ENCODE results near the gene LRRC15. TPM values are rescaled to one million over a fixed set of nuclear protein-coding genes. Genes with fewer than 3 reads are reported as not detected.

LRRC15 gene
- total and polyA plus RNA-seq, 2 donors (not counting 3 experiments of a cell fraction or from before 2014, with no cell fraction given) = not detected

GRCh38 chr3:194387926-194388418 lies 18.4 kb upstream of the LRRC15 start:
- CTCF ChIA-PET = interaction anchor here (1.2 to 1.5 kb wide), 3 partner anchors 13 to 55 kb away, joined by 3 to 6 read pairs (median 3); no protein-coding TSS in a partner anchor
- BruUV-seq (replicated peaks) = no TSS peak

More at GRCh38 chr3:194387926-194388418, 18.4 kb upstream of the LRRC15 start:
- H3K4me2 ChIP-seq (ENCODE audit: insufficient read depth, low read length) = no peak overlapping the region
- H4K20me1 ChIP-seq (replicated peaks; ENCODE audit: control insufficient read depth, extremely low read depth, insufficient read depth, low read length) = no peaks in the 10 kb centered on the region
- H3K9me1 ChIP-seq (replicated peaks; ENCODE audit: control insufficient read depth, extremely low read depth, insufficient read depth, low read length) = no peaks in the 10 kb centered on the region
- DNase-seq (ENCODE audit: low read depth, low spot score) (no peak), FAIRE-seq (no peak)
- H3K27me3 ChIP-seq (ENCODE audit: control insufficient read depth in 2 of 2, insufficient read depth in 2 of 2, low read length in 2 of 2) = peaks cover 25 to 31% of the 10 kb centered on the region in 2 experiments
- H3K36me3 ChIP-seq (ENCODE audit: control insufficient read depth in 2 of 2, extremely low read depth in 1 of 2, insufficient read depth in 2 of 2, low read length in 2 of 2) = no peaks in the 10 kb centered on the region
- H3K9ac ChIP-seq (replicated peaks; ENCODE audit: extremely low read depth, insufficient read depth, low read length) = no peak overlapping the region
- H3K79me2 ChIP-seq (ENCODE audit: control insufficient read depth, insufficient read depth, low read length) = no peaks in the 10 kb centered on the region
- intact Hi-C loops (cut with micrococcal nuclease) = no loop called here
- no peaks in the 10 kb centered on the region for H3K4me1 ChIP-seq (ENCODE audit: control insufficient read depth, extremely low read depth, insufficient read depth, low read length)
- H3K4me3 ChIP-seq (replicated peaks in 1 of 3; ENCODE audit: insufficient read depth in 1 of 3, low read depth in 1 of 3, low read length in 3 of 3) = no peak overlapping the region
- H2AFZ ChIP-seq (ENCODE audit: low read depth, low read length) = no peak overlapping the region
- POLR2A ChIA-PET = no interaction called here
- H3K9me3 ChIP-seq (replicated peaks; ENCODE audit: control insufficient read depth, insufficient read depth, low read length) = no peaks in the 10 kb centered on the region
- dilution Hi-C loops (cut with MboI; ENCODE audit: extremely low pct_ligation_motif_present, low sequenced_read_pairs) = no loop called here
- TF ChIP-seq FOS (IDR thresholded peaks at IDR 0.05; ENCODE audit: borderline replicate concordance, insufficient read depth, low read length) (no peak), CTCF (IDR thresholded peaks at IDR 0.05; ENCODE audit: extremely low read depth in 1 of 2, insufficient read depth in 1 of 2, low read depth in 1 of 2, low read length in 2 of 2) (no peak), POLR2A (IDR thresholded peaks at IDR 0.05; ENCODE audit: low read depth, low read length) (no peak), EZH2 (IDR thresholded peaks at IDR 0.05; ENCODE audit: borderline replicate concordance, low read depth, low read length, severe bottlenecking) (no peak), GATA2 (IDR thresholded peaks at IDR 0.05; ENCODE audit: insufficient read depth, insufficient read length, low read depth, low read length) (no peak), MYC (IDR thresholded peaks at IDR 0.05; ENCODE audit: low read depth, low read length) (no peak), JUN (IDR thresholded peaks at IDR 0.05; ENCODE audit: borderline replicate concordance, insufficient read depth, insufficient read length, low read depth) (no peak), POLR2AphosphoS5 (IDR thresholded peaks at IDR 0.05; ENCODE audit: insufficient read depth, low read depth, low read length) (no peak), MAX (IDR thresholded peaks at IDR 0.05; ENCODE audit: insufficient read depth, insufficient read length) (no peak)
- H3K27ac ChIP-seq (ENCODE audit: insufficient read depth, low read depth, low read length) = no peak overlapping the region
